ENCODE data around the gene DIAPH2. TPM values are rescaled to one million over a fixed set of nuclear protein-coding genes. Genes with fewer than 3 reads are reported as not detected.

The DIAPH2 gene
- total and polyA plus RNA-seq, 2 experiments from 2014 or later, result 16.2 to 56.6 TPM

- peak; percentile 5 for DNase-seq (ENCODE audit: low spot score)
- H3K79me2 ChIP-seq (replicated peaks; ENCODE audit: insufficient read depth), result no peaks in the 10 kb centered on the region
- H3K9me3 Mint-ChIP-seq, result no peaks in the 10 kb centered on the region
Measured at GRCh38 chrX:96770315-96770714, 85.7 kb downstream of the DIAPH2 start.

GRCh38 chrX:96771486-96771885, 86.8 kb downstream of the DIAPH2 start:
- no peaks in the 10 kb centered on the region for H3K27me3 ChIP-seq (ENCODE audit: insufficient read depth)
- no peaks in the 10 kb centered on the region for H3K36me3 ChIP-seq (ENCODE audit: insufficient read depth)
- H3K9me2 ChIP-seq (ENCODE audit: insufficient read depth), result no peaks in the 10 kb centered on the region
- H2AFZ ChIP-seq, result no peak overlapping the region
- Mint-ChIP-seq H3K4me3 (no peak overlapping the region), H3K9me3 (no peaks in the 10 kb centered on the region), H3K27me3 (ENCODE audit: insufficient read depth, low read depth, poor library complexity) (no peaks in the 10 kb centered on the region), H3K27ac (no peak overlapping the region), H3K36me3 (ENCODE audit: low read depth) (no peaks in the 10 kb centered on the region), H3K4me1 (peaks cover 8% of the 10 kb centered on the region)
- H3K4me1 ChIP-seq (ENCODE audit: insufficient read depth), result peaks cover 5% of the 10 kb centered on the region; the same call in 1 of the 2 replicates
- no peaks in the 10 kb centered on the region for H3F3A ChIP-seq (replicated peaks; ENCODE audit: low read depth)
- no peaks in the 10 kb centered on the region for H4K20me1 ChIP-seq (replicated peaks; ENCODE audit: insufficient read depth)
- H3K4me3 ChIP-seq, result no peak overlapping the region
- H3K79me2 ChIP-seq (replicated peaks; ENCODE audit: insufficient read depth), result no peaks in the 10 kb centered on the region
- H3K27ac ChIP-seq (ENCODE audit: low read depth), result no peak overlapping the region
- DNase-seq (ENCODE audit: low spot score) (no peak), ATAC-seq (no peak)
- no peak overlapping the region for H3K4me2 ChIP-seq
- no peak for TF ChIP-seq ZNF462 (CRISPR knock-in tag; IDR thresholded peaks at IDR 0.05)
- TF ChIP-seq CTCF (conservative IDR thresholded peaks at IDR 0.05; ENCODE audit: low read depth in 2 of 2), result no peak
- TF ChIP-seq EZH2 (IDR thresholded peaks at IDR 0.05; ENCODE audit: low read depth, unreplicated experiment), result no peak
- TF ChIP-seq EZH2phosphoT487 (IDR thresholded peaks at IDR 0.05; ENCODE audit: unreplicated experiment), result no peak

More at GRCh38 chrX:96770315-96770714, 85.7 kb downstream of the DIAPH2 start:
- Histone ChIP-seq H3K9me2 (ENCODE audit: insufficient read depth) (no peaks in the 10 kb centered on the region), H3K27ac (ENCODE audit: low read depth) (no peak overlapping the region), H3F3A (replicated peaks; ENCODE audit: low read depth) (no peaks in the 10 kb centered on the region), H3K4me2 (no peak overlapping the region), H3K27me3 (ENCODE audit: insufficient read depth) (no peaks in the 10 kb centered on the region), H3K4me3 (no peak overlapping the region), H3K4me1 (ENCODE audit: insufficient read depth) (peaks cover 5% of the 10 kb centered on the region; the same call in 1 of the 2 replicates), H3K36me3 (ENCODE audit: insufficient read depth) (no peaks in the 10 kb centered on the region), H2AFZ (no peak overlapping the region), H4K20me1 (replicated peaks; ENCODE audit: insufficient read depth) (no peaks in the 10 kb centered on the region)
- H3K4me3 Mint-ChIP-seq, result no peak overlapping the region
- no peak for ATAC-seq
- TF ChIP-seq CTCF (conservative IDR thresholded peaks at IDR 0.05; ENCODE audit: low read depth in 2 of 2) (peak in 1 of 2 experiments; percentile 50; a peak in 3 of 4 replicates), NANOG (IDR thresholded peaks at IDR 0.05; ENCODE audit: borderline replicate concordance) (no peak), ETS1 (IDR thresholded peaks at IDR 0.05) (no peak)
- no peaks in the 10 kb centered on the region for H3K27me3 Mint-ChIP-seq (ENCODE audit: insufficient read depth, low read depth, poor library complexity)
- H3K36me3 Mint-ChIP-seq (ENCODE audit: low read depth), result no peaks in the 10 kb centered on the region
- peaks cover 11% of the 10 kb centered on the region for H3K4me1 Mint-ChIP-seq
- no peak overlapping the region for H3K27ac Mint-ChIP-seq

Measured in GM23338 (cell line).